Sigmoid colon (tissue), 4 donors: ENCODE data around the gene MLN.

ENCODE experiments used
- CTCF ChIP-seq, 4 experiments: fragments of 450-650 bp in 3 of 4; fragments of 200-600 bp in 1 of 4; IDR thresholded peaks; one replicate each; pipeline ENCODE4 v1.5.1; 2016 to 2019; ENCODE audit warnings: antibody characterized with exemption in 4 of 4, mild to moderate bottlenecking in 3 of 4, moderate library complexity in 2 of 4
- EP300 ChIP-seq, 4 donors: sonication (generic); formaldehyde crosslinking; IDR thresholded peaks; one replicate each; pipeline ENCODE4 v1.6.1; 2017; ENCODE audit warnings: antibody characterized with exemption in 4 of 4
- POLR2A ChIP-seq, 2 donors: fragments of 450-650 bp; IDR thresholded peaks; one replicate each; pipeline ENCODE4 v1.6.1; 2016; ENCODE audit warnings: antibody characterized with exemption in 2 of 2, mild to moderate bottlenecking in 2 of 2, moderate library complexity in 2 of 2
- POLR2AphosphoS5 ChIP-seq, 4 donors: sonication (generic); formaldehyde crosslinking; IDR thresholded peaks; one replicate each; pipeline ENCODE4 v1.6.1; 2017; ENCODE audit warnings: antibody characterized with exemption in 4 of 4

GRCh38 chr6:33850296-33850695 lies 46.5 kb upstream of the MLN start:
- TF ChIP-seq POLR2A (IDR thresholded peaks at IDR 0.05) (no peak), CTCF (IDR thresholded peaks at IDR 0.05) (no peak), EP300 (IDR thresholded peaks at IDR 0.05) (no peak), POLR2AphosphoS5 (IDR thresholded peaks at IDR 0.05) (no peak)
